Natural killer cell treated with Interleukin-12 subunit alpha and Interleukin-12 subunit beta and Interleukin-15 and Interleukin-18, amount 100 ng/mL, for 72 hours (primary cell): ENCODE results near the gene PPCDC. TPM values are rescaled to one million over a fixed set of nuclear protein-coding genes. Genes with fewer than 3 reads are reported as not detected.
"Not testable (repeated sequence)": the region's sequence is repeated elsewhere in the genome, so short reads cannot be mapped to it uniquely, and the experiment has no call there.

Experiments
- ATAC-seq, 2 donors: fragments of 150-1000 bp; cut with Tn5 transposase in 1 of 2; sonication (Bioruptor Pico), chemical (Tn5 transposase) in 1 of 2; 2 replicates each; pipeline ENCODE4 v1.10.0; 2021
- DNase-seq: peaks from one replicate; pipeline ENCODE4 v3.0.0; 2022; ENCODE audit warnings: low spot score
- H3K27ac Mint-ChIP-seq, 2 donors: 1 replicate in 1 of 2; 2 replicates in 1 of 2; pipeline ENCODE4 v1.8.0; 2022; ENCODE audit warnings: mixed read lengths in 2 of 2, mild to moderate bottlenecking in 1 of 2, moderate library complexity in 1 of 2
- H3K27me3 Mint-ChIP-seq, 2 donors: 1 replicate in 1 of 2; 2 replicates in 1 of 2; pipeline ENCODE4 v1.8.0; 2022; ENCODE audit warnings: mixed read lengths in 2 of 2
- H3K36me3 Mint-ChIP-seq: one replicate; pipeline ENCODE4 v1.8.0; 2022; ENCODE audit warnings: mixed read lengths
- H3K4me1 Mint-ChIP-seq, 2 donors: 1 replicate in 1 of 2; 2 replicates in 1 of 2; pipeline ENCODE4 v1.8.0; 2022; ENCODE audit warnings: low read depth in 2 of 2, mixed read lengths in 2 of 2, mild to moderate bottlenecking in 1 of 2
- H3K4me3 Mint-ChIP-seq: one replicate; pipeline ENCODE4 v1.8.0; 2022; ENCODE audit warnings: mixed read lengths
- H3K9me3 Mint-ChIP-seq: 2 replicates; pipeline ENCODE4 v1.8.0; 2022; ENCODE audit warnings: mixed read lengths
- total RNA-seq, 2 donors: library from RNA; stranded (reverse); gene quantifications; one replicate each; pipeline ENCODE4 v1.2.3, GENCODE V29; 2022

Gene PPCDC
- total RNA-seq, 2 donors from 2014 or later = 27.0 to 42.0 TPM

- no peak overlapping the region for H3K4me3 Mint-ChIP-seq
- ATAC-seq = no peak
- peaks cover 6% of the 10 kb centered on the region for H3K36me3 Mint-ChIP-seq
- H3K4me1 Mint-ChIP-seq = peaks cover 37 to 41% of the 10 kb centered on the region in 2 donors
- H3K27me3 Mint-ChIP-seq = peaks cover 0 to 7% of the 10 kb centered on the region in 2 donors
- no peak for DNase-seq
- H3K27ac Mint-ChIP-seq = no peak overlapping the region
- H3K9me3 Mint-ChIP-seq = peaks cover 4% of the 10 kb centered on the region
Observed at GRCh38 chr15:75070674-75071073, 47.3 kb downstream of the PPCDC start.

- H3K4me1 Mint-ChIP-seq = peaks cover 22 to 24% of the 10 kb centered on the region in 2 donors
- no peak overlapping the region for H3K27ac Mint-ChIP-seq
Observed at GRCh38 chr15:75073197-75073596, 49.8 kb downstream of the PPCDC start.

GRCh38 chr15:75076277-75076676 is 52.9 kb downstream of the PPCDC start:
- Mint-ChIP-seq H3K4me1 (peaks cover 6 to 16% of the 10 kb centered on the region in 2 donors), H3K36me3 (peaks cover 9% of the 10 kb centered on the region), H3K4me3 (no peak overlapping the region), H3K27me3 (peaks cover 0 to 7% of the 10 kb centered on the region in 2 donors), H3K27ac (no peak overlapping the region), H3K9me3 (peaks cover 5% of the 10 kb centered on the region)
- ATAC-seq (no peak), DNase-seq (no peak)

More at GRCh38 chr15:75073197-75073596, 49.8 kb downstream of the PPCDC start:
- no peak for ATAC-seq
- H3K9me3 Mint-ChIP-seq = peaks cover 5% of the 10 kb centered on the region
- H3K27me3 Mint-ChIP-seq = peaks cover 0 to 7% of the 10 kb centered on the region in 2 donors
- no peak overlapping the region for H3K4me3 Mint-ChIP-seq
- H3K36me3 Mint-ChIP-seq = peaks cover 9% of the 10 kb centered on the region
- DNase-seq = no peak

DNA sequence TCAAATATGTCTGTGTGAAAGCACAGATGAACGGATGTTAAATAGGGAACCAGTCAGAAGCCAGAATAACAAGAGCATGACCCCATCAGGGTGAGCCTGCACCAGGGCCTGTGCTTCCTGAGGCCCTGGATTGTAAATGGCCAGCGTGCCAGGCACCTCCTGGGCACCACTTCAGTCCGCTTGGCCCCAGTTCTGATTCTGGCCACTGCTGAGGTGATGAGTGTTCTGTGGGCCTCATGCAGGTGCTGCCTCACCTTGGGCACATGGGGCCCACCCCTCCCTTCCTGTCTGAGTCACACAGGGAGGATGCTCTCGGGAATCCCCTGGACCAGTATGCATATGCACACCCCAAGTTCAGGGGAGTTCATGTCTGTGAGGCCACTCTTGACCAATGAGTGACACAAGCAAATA is 54.2 kb downstream of the PPCDC start:
- not testable (repeated sequence) for H3K4me3 Mint-ChIP-seq, H3K27ac Mint-ChIP-seq, H3K4me1 Mint-ChIP-seq, H3K9me3 Mint-ChIP-seq, H3K36me3 Mint-ChIP-seq, DNase-seq, H3K27me3 Mint-ChIP-seq
- peak; percentile 57 to 58 for ATAC-seq

DNA sequence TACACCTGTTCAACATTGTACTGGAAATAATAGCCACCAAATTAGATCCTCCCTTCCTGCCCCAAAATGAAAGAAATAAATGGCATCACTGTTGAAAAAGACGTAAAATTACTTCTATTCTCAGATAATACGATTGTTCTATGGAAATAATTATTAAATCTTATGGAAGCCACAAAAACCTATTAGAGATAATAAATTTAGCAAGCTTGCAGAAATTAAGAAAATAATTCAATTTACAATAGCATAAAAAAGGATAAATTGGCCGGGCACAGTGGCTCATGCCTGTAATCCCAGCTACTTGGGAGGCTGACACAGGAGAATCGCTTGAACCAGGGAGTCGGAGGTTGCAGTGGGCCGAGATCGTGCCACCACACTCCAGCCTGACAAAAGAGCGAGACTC is 57.8 kb downstream of the PPCDC start:
- peaks cover 10 to 13% of the 10 kb centered on the region in 2 donors for H3K4me1 Mint-ChIP-seq
- H3K4me3 Mint-ChIP-seq = no peak overlapping the region
- H3K27ac Mint-ChIP-seq = no peak overlapping the region
- H3K27me3 Mint-ChIP-seq = peaks cover 0 to 4% of the 10 kb centered on the region in 2 donors
- no peak for DNase-seq
- H3K9me3 Mint-ChIP-seq = peaks cover 3% of the 10 kb centered on the region
- H3K36me3 Mint-ChIP-seq = peaks cover 14% of the 10 kb centered on the region
- no peak for ATAC-seq

GRCh38 chr15:75082689-75083088 is 59.3 kb downstream of the PPCDC start:
- ATAC-seq (no peak), DNase-seq (no peak)
- no peak overlapping the region for H3K27ac Mint-ChIP-seq
- H3K36me3 Mint-ChIP-seq = peaks cover 21% of the 10 kb centered on the region
- peaks cover 3% of the 10 kb centered on the region for H3K9me3 Mint-ChIP-seq
- peaks cover 0 to 4% of the 10 kb centered on the region in 2 donors for H3K27me3 Mint-ChIP-seq
- H3K4me1 Mint-ChIP-seq = peaks cover 10 to 13% of the 10 kb centered on the region in 2 donors
- no peak overlapping the region for H3K4me3 Mint-ChIP-seq

DNA sequence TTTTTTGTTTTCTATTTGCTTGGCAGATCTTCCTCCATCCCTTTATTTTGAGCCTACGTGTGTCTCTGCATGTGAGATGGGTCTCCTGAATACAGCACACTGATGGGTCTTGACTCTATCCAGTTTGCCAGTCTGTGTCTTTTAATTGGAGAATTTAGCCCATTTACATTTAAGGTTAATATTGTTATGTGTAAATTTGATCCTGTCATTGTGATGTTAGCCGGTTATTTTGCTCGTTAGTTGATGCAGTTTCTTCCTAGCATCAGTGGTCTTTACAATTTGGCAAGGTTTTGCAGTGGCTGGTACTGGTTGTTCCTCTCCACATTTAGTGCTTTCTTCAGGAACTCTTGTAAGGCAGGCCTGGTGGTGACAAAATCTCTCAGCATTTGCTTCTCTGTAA is 62.3 kb downstream of the PPCDC start:
- H3K27ac Mint-ChIP-seq, H3K9me3 Mint-ChIP-seq, H3K4me3 Mint-ChIP-seq, H3K27me3 Mint-ChIP-seq, DNase-seq, ATAC-seq: not testable (repeated sequence)
- peaks cover 14 to 16% of the 10 kb centered on the region in 2 donors for H3K4me1 Mint-ChIP-seq
- H3K36me3 Mint-ChIP-seq = peaks cover 21% of the 10 kb centered on the region

DNA sequence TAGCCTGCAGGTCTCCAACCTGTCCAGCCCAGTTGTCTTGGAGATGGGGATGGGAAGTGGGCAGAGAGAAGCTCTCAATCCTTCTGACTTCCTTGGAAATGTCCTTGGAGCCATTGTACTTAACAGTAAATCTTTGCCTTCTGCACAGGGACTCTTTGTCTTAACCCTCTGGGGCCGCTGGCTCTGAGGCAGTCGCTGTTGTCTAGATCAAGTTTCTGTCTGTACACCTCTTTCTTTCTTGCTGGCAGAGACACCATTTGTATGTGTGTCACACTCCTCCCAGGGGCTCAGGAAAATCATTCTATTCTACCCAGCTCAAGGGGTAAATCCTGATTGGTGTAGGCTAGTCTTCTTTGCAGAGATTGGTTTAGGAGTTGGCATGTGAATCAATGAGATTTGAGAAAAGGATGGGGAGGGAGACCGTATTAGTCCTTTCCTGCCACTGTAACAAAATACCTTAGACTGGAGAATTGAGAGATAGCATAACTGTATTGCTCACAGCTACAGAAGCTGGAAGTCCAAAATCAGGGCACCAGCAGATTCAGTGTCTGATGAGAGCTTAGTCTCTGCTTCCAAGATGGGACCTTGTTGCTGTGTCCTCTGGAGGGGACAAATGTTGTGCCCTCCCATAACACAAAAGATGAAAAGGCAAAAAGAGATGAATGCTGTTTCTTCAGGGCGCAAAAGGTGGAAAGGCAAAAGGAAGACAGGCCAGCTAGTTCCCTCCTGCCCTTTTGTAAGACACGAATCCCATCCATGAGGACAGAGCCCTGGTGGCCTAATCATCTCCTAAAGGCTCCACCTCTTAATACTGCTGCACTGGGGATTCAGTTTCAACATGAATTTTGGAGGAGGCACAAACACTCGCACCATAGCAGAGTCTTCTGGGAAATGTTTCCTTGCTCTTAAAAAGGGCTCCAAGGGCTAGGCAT is 66.3 kb downstream of the PPCDC start:
- Mint-ChIP-seq H3K27ac (peak overlapping the region in 1 of 2 donors; percentile 65), H3K4me1 (peaks cover 18 to 24% of the 10 kb centered on the region in 2 donors), H3K36me3 (peaks cover 21% of the 10 kb centered on the region), H3K27me3 (peaks cover 0 to 2% of the 10 kb centered on the region in 2 donors), H3K4me3 (no peak overlapping the region), H3K9me3 (peaks cover 3% of the 10 kb centered on the region)
- ATAC-seq = peak in 1 of 2 donors; percentile 15
- DNase-seq = no peak

- no peak overlapping the region for H3K4me3 Mint-ChIP-seq
- H3K4me1 Mint-ChIP-seq = peaks cover 18% of the 10 kb centered on the region in 2 donors
Observed at GRCh38 chr15:75090388-75090734, 67.0 kb downstream of the PPCDC start.

GRCh38 chr15:75091814-75092213 is 68.4 kb downstream of the PPCDC start:
- Mint-ChIP-seq H3K27ac (peak overlapping the region; percentile 37 to 75), H3K4me3 (peak overlapping the region; percentile 22), H3K4me1 (peaks cover 18 to 22% of the 10 kb centered on the region in 2 donors), H3K9me3 (no peaks in the 10 kb centered on the region), H3K36me3 (peaks cover under 1% of the 10 kb centered on the region), H3K27me3 (no peaks in the 10 kb centered on the region)
- peak; percentile 96 to 97 for ATAC-seq
- DNase-seq = no peak

More at GRCh38 chr15:75090388-75090734, 67.0 kb downstream of the PPCDC start:
- peak in 1 of 2 donors; percentile 68 for ATAC-seq
- DNase-seq = no peak
- Mint-ChIP-seq H3K9me3 (no peaks in the 10 kb centered on the region), H3K36me3 (peaks cover 14% of the 10 kb centered on the region), H3K27me3 (no peaks in the 10 kb centered on the region), H3K27ac (peak overlapping the region in 1 of 2 donors; percentile 65)

GRCh38 chr15:75094961-75095478 is 71.6 kb downstream of the PPCDC start:
- not testable (repeated sequence) for DNase-seq, ATAC-seq, H3K27ac Mint-ChIP-seq, H3K27me3 Mint-ChIP-seq, H3K36me3 Mint-ChIP-seq, H3K4me3 Mint-ChIP-seq, H3K9me3 Mint-ChIP-seq
- H3K4me1 Mint-ChIP-seq = peaks cover 13 to 21% of the 10 kb centered on the region in 2 donors

GRCh38 chr15:75095594-75095993 is 72.2 kb downstream of the PPCDC start:
- DNase-seq (no peak), ATAC-seq (no peak)
- H3K27ac Mint-ChIP-seq = no peak overlapping the region
- H3K36me3 Mint-ChIP-seq = no peaks in the 10 kb centered on the region
- H3K27me3 Mint-ChIP-seq = no peaks in the 10 kb centered on the region
- no peak overlapping the region for H3K4me3 Mint-ChIP-seq
- H3K4me1 Mint-ChIP-seq = peaks cover 9 to 16% of the 10 kb centered on the region in 2 donors
- no peaks in the 10 kb centered on the region for H3K9me3 Mint-ChIP-seq

DNA sequence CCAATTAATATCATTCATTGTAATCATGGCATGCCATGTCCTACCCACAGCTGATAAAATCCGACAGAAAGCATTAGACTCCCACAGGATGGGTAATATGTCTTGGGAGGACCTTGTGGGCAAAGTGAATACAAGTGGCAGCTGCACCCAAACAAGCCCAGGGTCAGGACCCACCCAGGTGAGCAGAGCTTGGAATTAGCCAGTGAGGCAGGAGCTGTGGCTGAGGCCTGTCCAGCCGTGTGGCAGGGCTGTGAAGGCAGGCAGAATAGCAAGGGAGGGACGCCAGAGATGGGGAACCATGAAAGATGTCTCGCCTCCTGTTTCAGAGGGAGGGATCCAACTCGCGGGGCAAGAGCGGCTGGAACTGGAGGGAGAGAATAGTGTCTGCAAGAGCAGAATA is 74.5 kb downstream of the PPCDC start:
- Mint-ChIP-seq H3K4me1 (peaks cover 0 to 7% of the 10 kb centered on the region in 2 donors), H3K27me3 (no peaks in the 10 kb centered on the region), H3K9me3 (no peaks in the 10 kb centered on the region), H3K27ac (peak overlapping the region in 1 of 2 donors; percentile 43), H3K36me3 (no peaks in the 10 kb centered on the region), H3K4me3 (no peak overlapping the region)
- DNase-seq (no peak), ATAC-seq (no peak)

GRCh38 chr15:75098404-75098803 is 75.0 kb downstream of the PPCDC start:
- DNase-seq (no peak), ATAC-seq (peak in 1 of 2 donors; percentile 52)
- H3K9me3 Mint-ChIP-seq = no peaks in the 10 kb centered on the region
- no peak overlapping the region for H3K27ac Mint-ChIP-seq
- no peaks in the 10 kb centered on the region for H3K36me3 Mint-ChIP-seq
- peaks cover 0 to 12% of the 10 kb centered on the region in 2 donors for H3K4me1 Mint-ChIP-seq
- no peak overlapping the region for H3K4me3 Mint-ChIP-seq
- H3K27me3 Mint-ChIP-seq = no peaks in the 10 kb centered on the region
